Kidney (tissue), 14 donors: ENCODE results near the gene GSAP. TPM values are rescaled to one million over a fixed set of nuclear protein-coding genes. Genes with fewer than 3 reads are reported as not detected.

Experiments
- DNase-seq, 5 donors: peaks; one replicate each; pipeline ENCODE4 v3.0.0-alpha.2; 2013 to 2020
- FAIRE-seq: peaks from 2 replicates; lab custom pipeline; 2012; peaks lifted over from hg19 to GRCh38; lab: Jason Lieb, UNC
- H3K27ac ChIP-seq, 2 donors: one replicate each; pipeline ENCODE4 v1.7.0; 2013; ENCODE audit warnings: low read depth in 2 of 2, low read length in 2 of 2, inconsistent platforms in 1 of 2
- H3K27me3 ChIP-seq: one replicate; pipeline ENCODE4 v1.7.1; 2013; ENCODE audit warnings: low read length, inconsistent platforms; ENCODE audit not compliant: control insufficient read depth, insufficient read depth
- H3K36me3 ChIP-seq, 3 donors: one replicate each; pipeline versions ENCODE4 v1.7.0 to v1.7.1; 2013; ENCODE audit warnings: low read length in 3 of 3, control low read depth in 1 of 3, inconsistent platforms in 1 of 3; ENCODE audit not compliant: insufficient read depth in 3 of 3, control insufficient read depth in 2 of 3
- H3K4me1 ChIP-seq, 3 donors: one replicate each; pipeline versions ENCODE4 v1.7.0 to v1.7.1; 2013; ENCODE audit warnings: low read length in 3 of 3, inconsistent platforms in 1 of 3, low read depth in 1 of 3; ENCODE audit not compliant: control insufficient read depth in 2 of 3, insufficient read depth in 2 of 3
- H3K4me3 ChIP-seq, 3 donors: one replicate each; pipeline versions ENCODE4 v1.7.0 to v1.8.1; 2013; ENCODE audit warnings: low read length in 3 of 3, control low read depth in 1 of 3, inconsistent platforms in 1 of 3
- H3K9ac ChIP-seq, 3 donors: one replicate each; pipeline versions ENCODE4 v1.7.0 to v1.7.1; 2013; ENCODE audit warnings: low read length in 3 of 3, control low read depth in 1 of 3, inconsistent platforms in 1 of 3
- H3K9me3 ChIP-seq, 3 donors: one replicate each; pipeline versions ENCODE4 v1.7.0 to v1.7.1; 2013; ENCODE audit warnings: low read length in 3 of 3, control low read depth in 1 of 3, inconsistent platforms in 1 of 3; ENCODE audit not compliant: control insufficient read depth in 2 of 3, insufficient read depth in 1 of 3
- intact Hi-C: fragments of 100-400 bp; cut with DNase I; formaldehyde crosslinking; loops from one replicate; pipeline ENCODE4 v1.11.1; 2022
- polyA plus RNA-seq: library from polyadenylated mRNA; stranded (reverse); fragments of 350-450 nt; fragmentation: Illumina TruSeq; extraction: RNeasy Lipid Tissue Mini Kit (QIAGEN cat#74804); gene quantifications from one replicate; pipeline ENCODE4 v1.2.3, GENCODE V29; 2014; ENCODE audit warnings: low read depth, low replicate concordance; ENCODE audit not compliant: insufficient read depth
- total RNA-seq: library from RNA; stranded (reverse); fragmentation: NEBNext Ultra II Directional; extraction: Animal tissue kit (Norgen Biotek cat#: 25700); gene quantifications from one replicate; pipeline ENCODE4 v1.2.1, GENCODE V29; 2021
- TF ChIP-seq, protein P1 (sequence below): IDR thresholded peaks from 3 replicates; pipeline ENCODE4 v1.5.1; 2012; ENCODE audit warnings: mild to moderate bottlenecking, moderate library complexity, borderline replicate concordance; ENCODE audit not compliant: insufficient read depth; ENCODE audit errors: extremely low read depth
- donor health status: control.
- donor health status: control.
- donor health status: control.
- donor health status: control.
- donor health status: control.
- donor health status: DM: yes; HTN: yes; CAD: no.
- donor health status: Normal renal cell carcinoma (clear cell type).

The GSAP gene
- total and polyA plus RNA-seq, 2 donors from 2014 or later, result 11.7 to 29.4 TPM

DNA sequence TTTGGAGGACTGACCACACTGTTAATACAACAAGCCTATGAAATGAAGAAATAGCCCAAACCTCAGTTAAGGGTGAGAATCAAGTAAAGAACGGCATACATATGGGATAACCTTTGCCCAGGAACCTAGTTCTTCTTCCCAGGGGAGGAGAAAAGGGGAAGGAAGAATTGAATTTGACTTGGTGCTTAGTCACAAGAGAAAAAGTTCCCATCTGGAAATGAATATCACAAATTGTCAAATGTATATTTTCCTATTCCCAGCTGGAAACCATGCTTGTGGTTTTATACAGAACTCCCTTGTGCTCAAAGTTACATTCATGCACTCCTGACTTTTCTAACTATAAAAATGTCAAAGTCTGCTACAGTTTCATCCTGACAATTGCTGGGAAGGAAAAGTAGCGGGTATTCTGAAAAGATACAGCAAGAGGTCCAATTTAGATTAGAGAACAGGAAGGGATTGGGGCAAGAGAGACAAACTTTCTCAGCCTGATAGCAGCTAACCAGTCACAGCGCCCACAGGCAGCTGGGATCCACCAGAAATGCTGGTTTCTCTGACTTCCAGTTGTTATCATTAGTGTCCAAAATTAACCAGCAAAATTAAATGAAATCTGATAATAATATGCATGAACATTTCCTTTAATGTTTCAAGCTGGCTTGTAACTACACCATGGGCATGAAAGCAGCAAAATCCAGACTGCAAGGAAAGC, 18.6 kb upstream of the GSAP start:
- intact Hi-C loops, result no loop called here
- no peak for FAIRE-seq

DNA sequence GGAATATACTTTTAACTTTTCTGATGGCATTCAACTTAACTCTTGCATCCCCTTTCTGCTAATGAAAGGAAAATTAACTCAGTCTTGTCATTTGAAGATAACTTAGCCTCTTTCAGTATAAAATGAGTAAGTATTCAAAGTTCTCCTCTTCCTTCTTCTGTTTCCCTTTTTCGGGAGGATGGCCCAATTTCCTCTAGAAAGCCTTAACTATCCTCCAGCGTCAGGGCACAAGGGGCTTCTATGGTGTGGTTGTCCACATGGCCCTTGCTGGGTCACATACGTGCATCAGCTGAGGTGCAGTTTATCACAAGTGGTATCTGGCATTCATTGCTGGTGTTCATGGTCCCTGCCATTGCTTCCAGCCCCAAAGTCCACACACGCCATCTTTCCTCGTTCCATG, 17.8 kb upstream of the GSAP start:
- DNase-seq, result no peak
- Histone ChIP-seq H3K27ac (no peak overlapping the region), H3K9ac (no peak overlapping the region), H3K4me1 (peaks cover 0 to 2% (median 0%) of the 10 kb centered on the region in 3 donors), H3K9me3 (no peaks in the 10 kb centered on the region), H3K36me3 (no peaks in the 10 kb centered on the region), H3K27me3 (no peaks in the 10 kb centered on the region), H3K4me3 (no peak overlapping the region)
- FAIRE-seq, result no peak
- intact Hi-C loops, result no loop called here
- TF ChIP-seq, protein P1, sequence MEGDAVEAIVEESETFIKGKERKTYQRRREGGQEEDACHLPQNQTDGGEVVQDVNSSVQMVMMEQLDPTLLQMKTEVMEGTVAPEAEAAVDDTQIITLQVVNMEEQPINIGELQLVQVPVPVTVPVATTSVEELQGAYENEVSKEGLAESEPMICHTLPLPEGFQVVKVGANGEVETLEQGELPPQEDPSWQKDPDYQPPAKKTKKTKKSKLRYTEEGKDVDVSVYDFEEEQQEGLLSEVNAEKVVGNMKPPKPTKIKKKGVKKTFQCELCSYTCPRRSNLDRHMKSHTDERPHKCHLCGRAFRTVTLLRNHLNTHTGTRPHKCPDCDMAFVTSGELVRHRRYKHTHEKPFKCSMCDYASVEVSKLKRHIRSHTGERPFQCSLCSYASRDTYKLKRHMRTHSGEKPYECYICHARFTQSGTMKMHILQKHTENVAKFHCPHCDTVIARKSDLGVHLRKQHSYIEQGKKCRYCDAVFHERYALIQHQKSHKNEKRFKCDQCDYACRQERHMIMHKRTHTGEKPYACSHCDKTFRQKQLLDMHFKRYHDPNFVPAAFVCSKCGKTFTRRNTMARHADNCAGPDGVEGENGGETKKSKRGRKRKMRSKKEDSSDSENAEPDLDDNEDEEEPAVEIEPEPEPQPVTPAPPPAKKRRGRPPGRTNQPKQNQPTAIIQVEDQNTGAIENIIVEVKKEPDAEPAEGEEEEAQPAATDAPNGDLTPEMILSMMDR, result no peak

More for the DNA sequence above, 18.6 kb upstream of the GSAP start:
- H3K4me3 ChIP-seq, result no peak overlapping the region
- no peaks in the 10 kb centered on the region for H3K27me3 ChIP-seq
- H3K9me3 ChIP-seq, result no peaks in the 10 kb centered on the region
- no peak overlapping the region for H3K9ac ChIP-seq
- no peaks in the 10 kb centered on the region for H3K4me1 ChIP-seq
- peak in 1 of 5 donors; percentile 62 for DNase-seq
- TF ChIP-seq, protein P1, result no peak
- H3K27ac ChIP-seq, result no peak overlapping the region
- H3K36me3 ChIP-seq, result no peaks in the 10 kb centered on the region

DNA sequence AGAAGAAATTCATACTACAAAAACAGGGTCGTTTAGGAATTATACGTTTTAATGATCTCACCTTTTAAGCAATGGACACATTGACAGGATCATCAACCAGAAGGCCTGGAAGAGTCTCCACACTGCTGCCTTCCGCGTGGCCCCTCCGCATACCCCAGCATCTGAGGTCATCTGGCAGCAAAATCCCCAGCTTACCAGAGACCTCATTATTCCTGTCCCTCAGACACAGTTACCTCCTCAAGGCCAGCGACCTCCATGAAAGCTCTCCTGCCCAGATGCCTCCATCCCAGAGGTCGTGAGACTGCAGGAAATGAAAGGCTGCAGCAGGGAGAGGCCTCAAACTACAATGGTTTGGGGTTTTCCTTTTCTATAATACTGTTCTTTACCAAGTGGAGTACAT, 14.8 kb upstream of the GSAP start:
- no peak for DNase-seq
- TF ChIP-seq, protein P1, result no peak
- FAIRE-seq, result no peak
- Histone ChIP-seq H3K27ac (no peak overlapping the region), H3K9ac (no peak overlapping the region), H3K9me3 (no peaks in the 10 kb centered on the region), H3K36me3 (no peaks in the 10 kb centered on the region), H3K4me3 (no peak overlapping the region), H3K4me1 (peaks cover 0 to 4% (median 0%) of the 10 kb centered on the region in 3 donors), H3K27me3 (no peaks in the 10 kb centered on the region)
- intact Hi-C loops, result no loop called here
